Osteoblast (primary cell): ENCODE data around the gene AOPEP. TPM values are rescaled to one million over a fixed set of nuclear protein-coding genes. Genes with fewer than 3 reads are reported as not detected.

Source experiments
- DNase-seq: peaks from one replicate; pipeline ENCODE4 v3.0.0; 2011; ENCODE audit warnings: low spot score, mixed read lengths; ENCODE audit not compliant: insufficient read length; ENCODE audit errors: missing footprints
- H2AFZ ChIP-seq: 2 replicates; pipeline ENCODE4 v1.6.0; 2011; ENCODE audit warnings: mild to moderate bottlenecking, low read length
- H3K27ac ChIP-seq: 2 replicates; pipeline ENCODE4 v1.5.1; 2011; ENCODE audit warnings: mild to moderate bottlenecking, low read depth, low read length, moderate library complexity
- H3K27me3 ChIP-seq: 2 replicates; pipeline ENCODE4 v1.6.0; 2012; ENCODE audit warnings: mild to moderate bottlenecking, control low read depth, inconsistent platforms, low read length, moderate library complexity; ENCODE audit not compliant: insufficient read depth
- H3K36me3 ChIP-seq: 2 replicates; pipeline ENCODE4 v1.5.1; 2011; ENCODE audit warnings: mild to moderate bottlenecking, low read length, control low read depth, moderate library complexity; ENCODE audit not compliant: insufficient read depth
- H3K4me1 ChIP-seq: 2 replicates; pipeline ENCODE4 v1.5.1; 2011; ENCODE audit warnings: mild to moderate bottlenecking, low read length, control low read depth, moderate library complexity; ENCODE audit not compliant: insufficient read depth
- H3K4me2 ChIP-seq: 2 replicates; pipeline ENCODE4 v1.6.0; 2011; ENCODE audit warnings: mild to moderate bottlenecking, low read length; ENCODE audit not compliant: insufficient read depth
- H3K4me3 ChIP-seq: fragments of 200-600 bp; sonication (generic); 3 replicates; pipeline ENCODE4 v1.5.1; 2012; ENCODE audit warnings: mild to moderate bottlenecking, low read length, inconsistent platforms; ENCODE audit not compliant: insufficient read depth
- H3K79me2 ChIP-seq: 2 replicates; pipeline ENCODE4 v1.6.0; 2012; ENCODE audit warnings: mild to moderate bottlenecking, low read length, control low read depth, inconsistent platforms; ENCODE audit not compliant: insufficient read depth
- H3K9me3 ChIP-seq: 2 replicates; pipeline ENCODE4 v1.5.1; 2011; ENCODE audit warnings: low read depth, low read length, control low read depth
- H4K20me1 ChIP-seq: 2 replicates; pipeline ENCODE4 v1.6.0; 2012; ENCODE audit warnings: mild to moderate bottlenecking, low read length, control low read depth; ENCODE audit not compliant: insufficient read depth
- CTCF ChIP-seq: IDR thresholded peaks from 2 replicates; pipeline ENCODE4 v1.5.1; 2011; ENCODE audit warnings: mild to moderate bottlenecking, low read depth, low read length, moderate library complexity; ENCODE audit errors: extremely low read depth
- total RNA-seq: library from RNA; depleted of rRNA; stranded (reverse); fragments of >200 nt; gene quantifications from 2 replicates; pipeline ENCODE4 v1.2.3, GENCODE V29; 2012

Gene AOPEP
- total RNA-seq, 1 donor: 131 TPM

GRCh38 chr9:94680020-94680419 is 46.5 kb upstream of the AOPEP start:
- Histone ChIP-seq H3K27ac (no peak overlapping the region), H3K4me3 (no peak overlapping the region), H2AFZ (no peak overlapping the region), H3K36me3 (no peaks in the 10 kb centered on the region), H4K20me1 (no peaks in the 10 kb centered on the region), H3K27me3 (no peaks in the 10 kb centered on the region), H3K4me2 (no peak overlapping the region), H3K4me1 (peaks cover 21% of the 10 kb centered on the region), H3K79me2 (no peaks in the 10 kb centered on the region), H3K9me3 (no peaks in the 10 kb centered on the region)
- TF ChIP-seq CTCF: no peak
- DNase-seq: no peak

- Histone ChIP-seq H3K36me3 (no peaks in the 10 kb centered on the region), H3K4me3 (no peak overlapping the region), H3K9me3 (no peaks in the 10 kb centered on the region), H2AFZ (peak overlapping the region; percentile 70), H3K4me2 (no peak overlapping the region), H3K4me1 (peaks cover 15% of the 10 kb centered on the region), H3K27me3 (no peaks in the 10 kb centered on the region), H3K79me2 (no peaks in the 10 kb centered on the region), H3K27ac (no peak overlapping the region), H4K20me1 (no peaks in the 10 kb centered on the region)
- TF ChIP-seq CTCF: no peak
- DNase-seq: no peak
Observed at GRCh38 chr9:94680621-94681020, 45.9 kb upstream of the AOPEP start.

GRCh38 chr9:94681508-94681907 is 45.0 kb upstream of the AOPEP start:
- Histone ChIP-seq H3K4me1 (peaks cover 6% of the 10 kb centered on the region), H3K9me3 (no peaks in the 10 kb centered on the region), H3K36me3 (no peaks in the 10 kb centered on the region), H3K79me2 (no peaks in the 10 kb centered on the region), H3K4me3 (no peak overlapping the region), H2AFZ (peak overlapping the region; percentile 90), H3K4me2 (peak overlapping the region; percentile 16), H3K27ac (peak overlapping the region; percentile 77), H3K27me3 (no peaks in the 10 kb centered on the region), H4K20me1 (no peaks in the 10 kb centered on the region)
- DNase-seq: peak; percentile 92
- peak; percentile 76 for TF ChIP-seq CTCF

GRCh38 chr9:94685359-94685758 is 41.1 kb upstream of the AOPEP start:
- no peak for TF ChIP-seq CTCF
- H3K27ac ChIP-seq: no peak overlapping the region
- H3K4me3 ChIP-seq: no peak overlapping the region
- H3K4me2 ChIP-seq: no peak overlapping the region
- no peak for DNase-seq
- H2AFZ ChIP-seq: no peak overlapping the region
- no peaks in the 10 kb centered on the region for H3K27me3 ChIP-seq
- H3K36me3 ChIP-seq: no peaks in the 10 kb centered on the region
- H3K79me2 ChIP-seq: no peaks in the 10 kb centered on the region
- no peaks in the 10 kb centered on the region for H3K9me3 ChIP-seq
- no peaks in the 10 kb centered on the region for H4K20me1 ChIP-seq
- peaks cover 6% of the 10 kb centered on the region for H3K4me1 ChIP-seq
